Measurements from ENCODE around the gene PROZ. TPM values are rescaled to one million over a fixed set of nuclear protein-coding genes. Genes with fewer than 3 reads are reported as not detected.

The PROZ gene
- total RNA-seq, 1 donor from 2014 or later = not detected

DNA sequence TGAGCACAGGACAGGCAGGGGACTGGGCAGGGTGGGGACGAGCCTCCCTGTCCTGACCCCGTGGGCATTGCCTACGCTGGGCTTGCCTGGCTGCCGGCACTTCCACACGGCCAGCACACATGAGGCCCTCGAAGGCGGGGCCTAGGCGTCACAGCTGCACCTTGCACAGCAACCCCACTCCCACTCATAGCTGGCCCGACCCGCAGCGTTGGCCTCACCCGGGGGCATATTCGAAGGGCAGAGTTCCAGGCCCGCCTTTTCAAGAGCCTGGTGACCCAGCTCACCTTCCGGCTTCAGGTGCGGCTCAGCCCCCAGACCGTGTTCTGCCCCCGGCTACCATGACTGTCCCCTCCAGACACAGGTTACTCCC, 16.9 kb upstream of the PROZ start:
- DNase-seq = no peak

DNA sequence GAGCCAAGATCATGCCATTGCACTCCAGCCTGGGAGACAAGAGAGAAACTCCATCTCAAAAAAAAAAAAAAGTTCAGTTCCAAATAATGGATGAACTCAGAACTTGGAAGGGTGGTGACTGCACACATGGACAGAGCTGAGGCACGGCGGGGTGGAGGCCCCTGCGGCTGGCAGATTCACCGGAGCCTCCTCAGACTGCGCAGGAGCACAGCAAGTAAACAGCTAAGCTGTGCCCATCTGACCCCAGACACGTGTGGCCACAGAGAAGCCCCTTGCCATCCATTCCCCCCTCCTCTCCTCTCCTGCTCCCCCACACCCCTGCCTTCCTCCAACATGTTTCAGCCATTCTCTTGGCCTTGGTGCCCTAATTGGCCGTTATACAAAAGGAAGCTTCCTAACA, 15.6 kb upstream of the PROZ start:
- no peak for DNase-seq

DNA sequence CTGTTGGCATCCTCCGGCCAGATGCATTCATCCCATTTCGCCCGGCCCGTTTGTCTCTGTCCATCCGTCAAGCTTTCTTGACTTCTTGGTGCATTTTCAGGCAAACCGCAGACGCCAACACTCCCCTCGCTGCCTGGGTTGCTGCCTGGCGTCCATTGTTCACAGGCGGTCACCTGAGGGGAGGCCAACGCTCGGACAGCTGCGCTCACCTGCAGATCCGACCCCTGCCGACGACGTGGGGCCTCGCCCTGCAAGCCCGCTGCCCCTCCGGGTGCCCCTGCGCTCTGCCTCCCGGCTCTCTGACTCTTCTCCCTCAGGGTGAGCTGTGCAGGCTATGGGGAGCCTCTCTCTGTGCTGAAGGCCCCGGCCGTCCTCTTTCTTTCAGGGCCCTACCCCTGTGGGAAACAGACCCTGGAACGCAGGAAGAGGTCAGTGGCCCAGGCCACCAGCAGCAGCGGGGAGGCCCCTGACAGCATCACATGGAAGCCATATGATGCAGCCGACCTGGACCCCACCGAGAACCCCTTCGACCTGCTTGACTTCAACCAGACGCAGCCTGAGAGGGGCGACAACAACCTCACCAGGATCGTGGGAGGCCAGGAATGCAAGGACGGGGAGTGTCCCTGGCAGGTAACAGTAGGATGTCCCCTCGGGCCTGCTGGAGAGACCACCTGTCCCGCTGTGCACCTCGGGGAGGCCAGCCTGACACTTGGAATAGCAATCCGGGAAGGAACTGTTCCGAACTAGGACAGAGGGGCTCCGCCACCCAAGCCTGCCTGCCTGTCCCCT, 14.8 kb upstream of the PROZ start:
- DNase-seq = no peak

DNA sequence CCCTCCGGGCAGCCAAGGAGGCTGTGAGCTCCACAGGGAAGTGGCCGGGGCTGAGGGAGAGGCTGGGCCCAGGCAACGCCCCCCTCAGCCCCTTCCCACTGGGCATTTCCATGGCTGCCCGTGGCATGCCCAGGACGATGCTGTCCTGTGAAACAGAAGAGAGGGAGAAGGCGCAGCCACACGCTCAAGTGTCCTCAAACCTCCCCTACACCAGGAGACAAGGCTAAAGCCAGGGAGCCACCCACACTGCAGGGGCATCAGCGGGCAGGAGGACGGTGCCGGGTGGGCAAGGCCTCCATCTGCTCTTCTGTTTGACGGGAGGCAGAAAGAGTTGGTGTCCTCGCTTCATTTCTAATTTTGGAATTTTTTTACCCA, 14.2 kb upstream of the PROZ start:
- no peak for DNase-seq

- DNase-seq = no peak
Observed at GRCh38 chr13:113145496-113145895, 13.0 kb upstream of the PROZ start.

GRCh38 chr13:113145911-113146598, 12.4 kb upstream of the PROZ start:
- DNase-seq = no peak

DNA sequence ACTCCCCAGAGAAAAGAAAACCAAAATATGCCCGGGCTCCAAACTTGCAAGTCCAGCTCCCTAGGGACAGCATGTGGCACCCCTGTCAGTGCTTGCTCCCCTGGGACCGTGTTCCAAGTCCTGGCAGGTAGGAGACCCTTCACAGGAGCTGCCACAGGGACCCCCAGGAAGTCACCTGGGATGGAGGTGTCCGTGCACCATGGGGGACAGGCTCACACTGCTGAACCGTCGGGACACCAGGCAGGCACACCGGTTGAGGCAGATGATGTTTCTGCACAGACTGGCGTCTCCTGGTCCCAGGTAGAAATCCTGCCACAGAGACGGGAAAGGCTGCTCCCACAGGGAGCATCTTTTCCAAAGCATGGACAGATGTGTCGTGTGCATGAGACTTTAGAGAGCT, 11.7 kb upstream of the PROZ start:
- DNase-seq = no peak

DNA sequence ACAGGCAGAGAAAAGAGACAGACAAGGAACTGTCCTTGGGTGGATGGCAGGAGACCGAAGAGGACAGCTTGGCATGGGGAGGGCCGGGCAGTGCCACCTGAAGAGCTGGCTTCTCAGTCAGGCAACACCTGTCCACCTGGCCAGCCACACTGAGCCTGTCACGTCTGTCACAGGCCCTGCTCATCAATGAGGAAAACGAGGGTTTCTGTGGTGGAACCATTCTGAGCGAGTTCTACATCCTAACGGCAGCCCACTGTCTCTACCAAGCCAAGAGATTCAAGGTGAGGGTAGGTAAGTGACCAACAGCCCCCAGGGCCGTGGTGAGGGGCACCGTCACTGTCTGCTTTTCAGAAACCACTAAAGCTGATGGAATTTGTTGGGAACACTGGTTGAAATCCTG, 11.2 kb upstream of the PROZ start:
- no peak for DNase-seq

DNA sequence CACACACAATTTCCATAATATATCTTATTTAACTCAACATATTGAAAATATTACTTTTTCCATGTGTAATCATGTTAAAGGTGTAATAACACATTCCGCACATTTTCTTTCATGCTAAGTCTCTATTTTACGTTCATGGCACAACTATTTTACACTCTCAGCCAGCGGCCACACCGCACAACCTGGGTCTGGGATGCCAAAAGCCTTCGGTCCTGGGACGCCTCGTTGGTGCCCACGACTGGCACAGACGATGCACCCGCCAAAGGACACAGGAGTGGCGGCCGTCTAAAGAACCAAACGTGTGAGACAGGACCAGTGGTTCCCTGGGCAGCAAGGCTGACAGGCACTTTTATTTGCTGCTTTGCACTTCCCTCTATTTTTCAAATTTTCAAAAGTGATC, 10.0 kb upstream of the PROZ start:
- no peak for DNase-seq

DNA sequence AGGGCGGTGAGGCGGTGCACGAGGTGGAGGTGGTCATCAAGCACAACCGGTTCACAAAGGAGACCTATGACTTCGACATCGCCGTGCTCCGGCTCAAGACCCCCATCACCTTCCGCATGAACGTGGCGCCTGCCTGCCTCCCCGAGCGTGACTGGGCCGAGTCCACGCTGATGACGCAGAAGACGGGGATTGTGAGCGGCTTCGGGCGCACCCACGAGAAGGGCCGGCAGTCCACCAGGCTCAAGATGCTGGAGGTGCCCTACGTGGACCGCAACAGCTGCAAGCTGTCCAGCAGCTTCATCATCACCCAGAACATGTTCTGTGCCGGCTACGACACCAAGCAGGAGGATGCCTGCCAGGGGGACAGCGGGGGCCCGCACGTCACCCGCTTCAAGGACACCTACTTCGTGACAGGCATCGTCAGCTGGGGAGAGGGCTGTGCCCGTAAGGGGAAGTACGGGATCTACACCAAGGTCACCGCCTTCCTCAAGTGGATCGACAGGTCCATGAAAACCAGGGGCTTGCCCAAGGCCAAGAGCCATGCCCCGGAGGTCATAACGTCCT, 9.4 kb upstream of the PROZ start:
- no peak for DNase-seq

DNA sequence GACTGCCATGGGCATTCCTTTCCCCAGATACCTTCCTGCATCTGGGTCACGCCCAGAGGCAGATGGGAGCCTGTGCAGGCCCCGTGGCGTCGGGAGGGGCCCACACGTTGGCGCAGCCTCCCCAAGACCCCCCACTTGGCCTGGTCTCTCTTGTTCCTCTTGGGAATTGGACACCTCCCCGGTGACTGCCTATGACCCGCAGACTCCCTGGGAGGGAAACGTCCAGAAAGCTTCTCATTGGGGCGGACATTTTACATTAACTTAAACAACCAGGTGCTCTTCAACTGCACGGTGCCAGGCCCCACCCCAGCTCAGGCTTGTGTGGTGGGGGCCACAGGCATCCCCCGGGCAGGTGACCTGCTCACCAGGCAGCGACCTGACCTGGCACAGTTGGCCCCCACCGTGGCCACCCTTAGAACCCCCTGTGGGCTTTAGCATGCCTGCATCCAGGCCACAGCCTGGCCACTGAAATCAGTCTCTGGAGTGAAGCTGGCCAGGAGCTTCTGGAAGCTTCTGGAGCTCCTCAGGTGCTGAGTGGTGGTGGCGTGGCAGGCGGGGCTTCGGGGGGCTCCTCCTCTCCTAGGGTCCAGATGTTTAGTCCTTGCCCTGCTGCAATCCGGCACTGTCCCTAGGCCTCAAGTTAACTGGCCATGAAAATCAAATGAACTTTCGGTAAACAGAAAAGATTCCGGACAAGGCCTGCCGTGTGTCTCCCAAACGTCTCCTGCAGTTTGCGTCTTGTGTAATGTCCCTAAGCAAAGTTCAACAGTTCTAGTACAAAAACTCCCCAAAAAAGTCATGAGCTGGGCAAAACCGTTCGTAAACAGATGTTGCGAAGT, 8.5 kb upstream of the PROZ start:
- no peak for DNase-seq

GRCh38 chr13:113150550-113151365, 7.7 kb upstream of the PROZ start:
- DNase-seq = no peak

DNA sequence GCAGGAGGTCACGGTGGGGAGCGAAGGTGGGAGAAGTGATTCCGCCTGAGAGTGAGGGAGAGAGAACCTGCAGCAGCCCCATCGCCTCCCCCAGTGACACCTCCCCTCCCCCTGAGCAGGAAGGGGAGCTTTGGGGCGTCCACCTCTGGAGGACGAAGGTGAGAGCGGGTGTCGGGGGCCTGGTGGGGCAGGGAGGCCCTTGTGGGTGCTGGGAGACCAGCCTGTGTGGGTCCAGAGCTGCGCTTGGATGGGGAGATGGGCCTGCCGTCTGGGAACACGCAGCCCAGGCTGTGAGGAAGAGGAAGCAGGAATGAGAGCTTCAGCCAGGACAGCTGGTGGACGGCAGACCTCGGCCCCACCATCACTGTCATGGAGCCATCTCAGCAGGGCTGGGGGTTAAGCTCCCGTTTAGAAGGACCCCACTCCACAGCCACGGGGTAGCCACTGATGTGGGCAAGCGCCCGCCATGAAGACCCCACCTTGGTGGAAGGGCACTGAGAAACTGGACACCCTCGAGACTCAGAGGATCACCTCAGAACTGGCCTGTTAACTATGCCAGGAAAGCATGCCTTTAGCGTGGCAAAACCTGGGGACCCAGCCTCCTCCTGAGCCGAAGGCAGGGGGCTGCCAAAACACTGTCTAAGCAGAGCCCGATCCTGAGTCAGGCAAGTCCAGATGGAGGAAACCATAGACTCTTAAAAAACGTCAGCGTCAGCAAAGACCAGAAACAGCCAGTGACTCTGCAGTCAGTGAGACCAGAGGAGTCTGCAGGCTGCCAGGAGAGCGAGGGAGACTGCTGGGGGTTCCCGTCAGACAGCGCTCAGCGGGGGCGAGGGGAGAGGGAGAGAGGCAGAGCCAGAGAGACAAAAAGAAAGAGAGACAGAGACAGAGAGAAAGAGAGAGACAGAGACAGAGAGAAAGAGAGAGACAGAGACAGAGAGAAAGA, 6.4 kb upstream of the PROZ start:
- DNase-seq = peak; percentile 18

DNA sequence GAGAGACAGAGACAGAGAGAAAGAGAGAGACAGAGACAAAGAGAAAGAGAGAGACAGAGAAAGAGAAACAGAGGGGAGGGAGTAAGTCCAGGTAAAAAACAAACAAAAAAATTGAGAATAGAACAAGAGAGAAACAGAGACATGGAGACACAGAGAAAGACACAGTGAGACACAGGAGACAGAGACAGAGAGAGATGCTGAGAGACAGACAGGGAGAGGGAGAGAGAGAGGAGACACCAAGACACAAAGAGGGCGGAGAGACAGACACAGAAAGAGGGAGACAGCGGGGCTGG, 5.8 kb upstream of the PROZ start:
- no peak for DNase-seq

- DNase-seq = peak; percentile 11
Observed at GRCh38 chr13:113152984-113153809, 5.3 kb upstream of the PROZ start.

DNA sequence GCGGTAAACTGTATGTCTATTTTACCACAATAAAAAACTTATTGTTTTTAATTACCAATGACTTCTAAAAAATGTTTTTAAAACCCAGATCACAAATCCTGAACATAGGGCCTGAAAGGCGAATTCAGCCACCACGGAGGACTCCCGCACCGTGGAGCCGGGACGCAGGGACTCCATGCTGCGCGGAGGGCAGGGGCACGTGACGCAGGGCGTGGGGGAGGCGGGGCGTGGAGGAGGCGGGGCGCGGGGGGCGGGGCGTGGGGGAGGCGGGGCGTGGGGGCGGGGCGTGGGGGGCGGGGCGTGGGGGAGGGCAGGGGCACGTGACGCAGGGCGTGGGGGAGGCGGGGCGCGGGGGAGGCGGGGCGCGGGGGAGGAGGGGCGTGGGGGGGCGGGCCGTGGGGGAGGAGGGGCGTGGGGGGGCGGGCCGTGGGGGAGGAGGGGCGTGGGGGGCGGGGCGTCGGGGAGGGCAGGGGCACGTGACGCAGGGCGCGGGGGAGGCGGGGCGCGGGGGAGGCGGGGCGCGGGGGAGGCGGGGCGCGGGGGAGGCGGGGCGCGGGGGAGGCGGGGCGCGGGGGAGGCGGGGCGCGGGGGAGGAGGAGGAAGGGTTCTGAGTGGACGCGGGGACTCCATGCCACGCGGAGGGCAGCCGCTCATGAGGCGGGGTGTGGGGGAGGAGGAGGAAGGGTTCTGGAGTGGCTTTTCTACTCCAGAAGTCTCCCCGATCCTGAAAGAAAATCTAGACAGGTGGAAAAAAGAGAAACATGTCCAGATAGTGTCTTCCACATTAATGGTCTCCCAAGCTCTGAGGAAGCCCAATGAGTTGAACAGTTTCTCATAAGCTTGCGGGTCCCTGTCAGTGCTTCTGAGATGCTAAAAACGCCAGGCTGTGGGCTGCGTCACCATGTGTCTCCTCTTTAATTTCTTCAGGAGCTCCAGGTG, 4.4 kb upstream of the PROZ start:
- DNase-seq = peak; percentile 43

DNA sequence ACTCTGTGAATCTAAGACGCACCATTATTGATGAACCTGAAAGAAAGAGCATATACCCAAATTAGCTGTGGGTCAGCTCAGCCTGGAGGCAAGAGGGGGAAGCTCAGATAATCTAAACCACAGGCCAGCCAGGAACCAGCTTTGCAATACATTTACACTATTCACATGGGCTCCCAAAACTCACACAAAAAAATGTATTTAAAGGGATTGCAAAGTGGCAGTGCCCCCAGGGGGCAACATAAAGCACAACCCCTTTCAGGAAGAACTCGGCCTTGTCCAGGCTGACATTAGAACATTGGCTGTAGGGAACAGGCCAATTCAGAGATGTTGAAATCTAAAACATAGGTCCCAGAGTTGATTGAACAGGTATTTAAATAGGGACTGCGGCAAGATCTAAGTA, 3.2 kb upstream of the PROZ start:
- no peak for DNase-seq

GRCh38 chr13:113155982-113156655, 2.3 kb upstream of the PROZ start:
- no peak for DNase-seq

All from skin of body (tissue), 2 donors.